GM18870 (cell line): ENCODE results near the gene ACHE.
"Not testable (repeated sequence)": the region's sequence is repeated elsewhere in the genome, so short reads cannot be mapped to it uniquely, and the experiment has no call there.

Source experiments
- ATAC-seq: cut with Tn5 transposase; IDR thresholded peaks from one replicate; pipeline ENCODE4 v1.9.1; 2021; ENCODE audit warnings: moderate library complexity; ENCODE audit not compliant: unreplicated experiment

The ACHE gene

GRCh38 chr7:100895701-100895955, at the start of gene ACHE:
ACHE (minus strand) TSS chr7:100895888; CDS start chr7:100894232, 1,656 bp downstream.
- no peak for ATAC-seq

- ATAC-seq: no peak
Observed at GRCh38 chr7:100944138-100944537, 48.5 kb upstream of the ACHE start.

GRCh38 chr7:100943693-100944092, 48.0 kb upstream of the ACHE start:
- ATAC-seq: no peak

- ATAC-seq: no peak
Observed at GRCh38 chr7:100942045-100942774, 46.5 kb upstream of the ACHE start.

GRCh38 chr7:100936167-100936566, 40.5 kb upstream of the ACHE start:
- not testable (repeated sequence) for ATAC-seq

GRCh38 chr7:100935381-100935780, 39.7 kb upstream of the ACHE start:
- ATAC-seq: not testable (repeated sequence)

- ATAC-seq: no peak
Observed at GRCh38 chr7:100933734-100934133, 38.0 kb upstream of the ACHE start.

- ATAC-seq: no peak
Observed at GRCh38 chr7:100929808-100930174, 34.1 kb upstream of the ACHE start.

GRCh38 chr7:100923616-100924015, 27.9 kb upstream of the ACHE start:
- ATAC-seq: not testable (repeated sequence)

- ATAC-seq: no peak
Observed at GRCh38 chr7:100921039-100921438, 25.4 kb upstream of the ACHE start.

- not testable (repeated sequence) for ATAC-seq
Observed at GRCh38 chr7:100919779-100920437, 24.2 kb upstream of the ACHE start.

GRCh38 chr7:100919335-100919734, 23.6 kb upstream of the ACHE start:
- ATAC-seq: not testable (repeated sequence)

GRCh38 chr7:100914879-100915447, 19.3 kb upstream of the ACHE start:
- ATAC-seq: no peak

- ATAC-seq: no peak
Observed at GRCh38 chr7:100914208-100914878, 18.7 kb upstream of the ACHE start.

GRCh38 chr7:100911484-100911883, 15.8 kb upstream of the ACHE start:
- no peak for ATAC-seq

- not testable (repeated sequence) for ATAC-seq
Observed at GRCh38 chr7:100910443-100910842, 14.8 kb upstream of the ACHE start.

- ATAC-seq: no peak
Observed at GRCh38 chr7:100908512-100908911, 12.8 kb upstream of the ACHE start.

GRCh38 chr7:100902638-100903037, 7.0 kb upstream of the ACHE start:
- ATAC-seq: no peak

- no peak for ATAC-seq
Observed at GRCh38 chr7:100901921-100902332, 6.2 kb upstream of the ACHE start.

- no peak for ATAC-seq
Observed at GRCh38 chr7:100900978-100901377, 5.3 kb upstream of the ACHE start.

GRCh38 chr7:100899432-100899831, 3.7 kb upstream of the ACHE start:
- no peak for ATAC-seq
